PC-9 (cell line): ENCODE measurements around the gene ORM2.

Experiments used
- CTCF ChIP-seq: fragments of 200-600 bp; sonication (generic); conservative IDR thresholded peaks from 2 replicates; pipeline ENCODE4 v1.6.1; 2017; ENCODE audit warnings: mixed run types, antibody characterized with exemption, mild to moderate bottlenecking, moderate library complexity
- EZH2 ChIP-seq: fragments of 200-600 bp; sonication (generic); IDR thresholded peaks from 2 replicates; pipeline ENCODE4 v1.8.0; 2017; ENCODE audit warnings: antibody characterized with exemption, low read depth

GRCh38 chr9:114289106-114289505 is 40.6 kb upstream of the ORM2 start:
- TF ChIP-seq CTCF (no peak), EZH2 (no peak)
